ENCODE data around the gene C11orf65. TPM values are rescaled to one million over a fixed set of nuclear protein-coding genes. Genes with fewer than 3 reads are reported as not detected.
A peak's percentile ranks its signal among the peaks of the same experiment; 100 is the strongest.
"Not testable (repeated sequence)": the region's sequence is repeated elsewhere in the genome, so short reads cannot be mapped to it uniquely, and the experiment has no call there.

C11orf65 gene
- total RNA-seq, 4 donors from 2014 or later = 0.30 to 3.8 (median 1.8) TPM

GRCh38 chr11:108472681-108473080 lies 5.4 kb upstream of the C11orf65 start:
- no peak overlapping the region for H3K4me3 ChIP-seq
- no peak for TF ChIP-seq POLR2AphosphoS5 (IDR thresholded peaks at IDR 0.05)
- no peak for TF ChIP-seq CTCF (IDR thresholded peaks at IDR 0.05)
- DNase-seq (ENCODE audit: low spot score in 2 of 2) = no peak
- no peaks in the 10 kb centered on the region for H3K9me3 ChIP-seq
- no peaks in the 10 kb centered on the region for H3K27me3 ChIP-seq
- no peak overlapping the region for H3K27ac ChIP-seq
- H3K4me1 ChIP-seq = peaks cover 7% of the 10 kb centered on the region
- WGBS = 77% methylated on average over 1 of the region's 1 CpG
- H3K36me3 ChIP-seq = peaks cover 19% of the 10 kb centered on the region

GRCh38 chr11:108468478-108468864 lies 1.1 kb upstream of the C11orf65 start:
- no peaks in the 10 kb centered on the region for H3K9me3 ChIP-seq
- no peaks in the 10 kb centered on the region for H3K27me3 ChIP-seq
- TF ChIP-seq POLR2AphosphoS5 (IDR thresholded peaks at IDR 0.05) (no peak), EP300 (IDR thresholded peaks at IDR 0.05) (no peak), CTCF (IDR thresholded peaks at IDR 0.05) (no peak), POLR2A (IDR thresholded peaks at IDR 0.05) (no peak)
- H3K4me3 ChIP-seq = no peak overlapping the region
- no peak overlapping the region for H3K27ac ChIP-seq
- H3K4me1 ChIP-seq = peaks cover 8% of the 10 kb centered on the region
- 37% methylated on average over 1 of the region's 1 CpG for WGBS
- DNase-seq (ENCODE audit: low spot score in 2 of 2) = no peak
- peaks cover 4% of the 10 kb centered on the region for H3K36me3 ChIP-seq

- no peaks in the 10 kb centered on the region for H3K9me3 ChIP-seq
- H3K27me3 ChIP-seq = no peaks in the 10 kb centered on the region
- DNase-seq (ENCODE audit: low spot score in 2 of 2) = no peak
- 42% methylated on average over 7 of the region's 7 CpGs for WGBS
- H3K36me3 ChIP-seq = no peaks in the 10 kb centered on the region
- H3K27ac ChIP-seq = peak overlapping the region; percentile 99
- H3K4me3 ChIP-seq = peak overlapping the region; percentile 69
- peaks cover 8% of the 10 kb centered on the region for H3K4me1 ChIP-seq
- TF ChIP-seq EP300 (IDR thresholded peaks at IDR 0.05) (no peak), POLR2A (IDR thresholded peaks at IDR 0.05) (no peak), CTCF (IDR thresholded peaks at IDR 0.05) (no peak), POLR2AphosphoS5 (IDR thresholded peaks at IDR 0.05) (no peak)
Measured at GRCh38 chr11:108466405-108466804, 924 bp downstream of the C11orf65 start.

- TF ChIP-seq POLR2AphosphoS5 (IDR thresholded peaks at IDR 0.05) = no peak
- TF ChIP-seq POLR2A (IDR thresholded peaks at IDR 0.05) = no peak
- TF ChIP-seq EP300 (IDR thresholded peaks at IDR 0.05) = no peak
- TF ChIP-seq CTCF (IDR thresholded peaks at IDR 0.05) = no peak
- Histone ChIP-seq H3K27me3 (no peaks in the 10 kb centered on the region), H3K4me3 (no peak overlapping the region), H3K9me3 (peaks cover 6% of the 10 kb centered on the region), H3K36me3 (no peaks in the 10 kb centered on the region), H3K27ac (no peak overlapping the region), H3K4me1 (no peaks in the 10 kb centered on the region)
- whole genome bisulfite sequencing = 98% methylated on average over 2 of the region's 2 CpGs
- DNase-seq (ENCODE audit: low spot score in 2 of 2) = no peak
Measured at GRCh38 chr11:108453207-108453835, 14.0 kb downstream of the C11orf65 start.

GRCh38 chr11:108441445-108441844 lies 25.9 kb downstream of the C11orf65 start:
- DNase-seq (ENCODE audit: low spot score in 2 of 2); H3K4me3 ChIP-seq; H3K9me3 ChIP-seq; H3K36me3 ChIP-seq; H3K27ac ChIP-seq; H3K27me3 ChIP-seq; H3K4me1 ChIP-seq: not testable (repeated sequence)
- WGBS = 90% methylated on average over 4 of the region's 4 CpGs

GRCh38 chr11:108436594-108436993 lies 30.7 kb downstream of the C11orf65 start:
- Histone ChIP-seq H3K36me3 (no peaks in the 10 kb centered on the region), H3K9me3 (peaks cover 5% of the 10 kb centered on the region), H3K4me1 (no peaks in the 10 kb centered on the region), H3K27ac (no peak overlapping the region), H3K4me3 (no peak overlapping the region), H3K27me3 (no peaks in the 10 kb centered on the region)
- no peak for TF ChIP-seq POLR2A (IDR thresholded peaks at IDR 0.05)
- no peak for TF ChIP-seq EP300 (IDR thresholded peaks at IDR 0.05)
- no peak for TF ChIP-seq POLR2AphosphoS5 (IDR thresholded peaks at IDR 0.05)
- no peak for TF ChIP-seq CTCF (IDR thresholded peaks at IDR 0.05)
- no peak for DNase-seq (ENCODE audit: low spot score in 2 of 2)
- WGBS = 97% methylated on average over 2 of the region's 2 CpGs
